HG03045 (cell line): ENCODE data around the gene CNGA3.

Experiments used
- ATAC-seq: cut with Tn5 transposase; IDR thresholded peaks from one replicate; pipeline ENCODE4 v1.9.1; 2021; ENCODE audit warnings: mild to moderate bottlenecking, moderate library complexity; ENCODE audit not compliant: unreplicated experiment

Gene CNGA3

DNA sequence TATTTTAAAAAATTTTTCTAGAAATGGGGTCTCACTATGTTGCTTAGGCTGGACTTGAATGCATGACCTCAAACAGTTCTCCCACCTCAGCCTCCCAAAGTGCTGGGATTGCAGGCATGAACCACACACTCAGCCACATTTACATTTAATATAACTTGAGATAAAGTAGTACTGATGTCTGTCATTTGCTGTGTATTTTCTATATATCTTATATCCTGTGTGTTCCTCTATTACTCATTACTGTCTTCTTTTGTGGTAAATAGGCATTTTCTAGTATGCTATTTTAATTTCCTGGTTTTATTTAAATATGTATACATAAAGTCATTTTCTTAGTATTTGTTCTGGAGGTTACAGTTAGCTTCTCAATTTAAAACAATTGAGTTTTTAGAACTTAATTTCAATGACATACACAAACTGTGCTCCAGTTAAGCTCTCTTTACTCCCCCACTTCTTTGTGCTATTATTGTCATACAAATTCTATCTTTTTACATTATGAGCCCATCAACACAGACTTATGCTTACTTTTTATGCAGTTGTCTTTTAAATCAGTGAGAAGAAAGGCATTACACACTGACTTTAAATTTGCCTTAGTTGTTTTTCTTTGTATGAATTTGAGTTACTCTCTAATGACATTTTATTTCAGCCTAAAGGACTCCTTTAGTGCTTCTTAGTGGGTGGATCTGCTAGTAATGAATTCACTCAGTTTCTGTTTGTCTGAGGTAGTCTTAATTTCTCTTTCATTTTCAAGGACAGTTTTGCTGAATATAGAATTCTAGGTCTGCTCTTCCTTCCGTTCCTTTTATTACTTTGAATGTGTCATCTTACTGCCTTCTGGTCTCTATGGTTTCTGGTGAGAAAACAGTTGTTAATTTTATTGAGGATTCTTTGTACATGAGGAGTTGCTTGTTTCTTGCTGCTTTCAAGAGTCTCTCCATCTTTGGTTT lies 92.2 kb downstream of the CNGA3 start:
- peak; percentile 68 for ATAC-seq

DNA sequence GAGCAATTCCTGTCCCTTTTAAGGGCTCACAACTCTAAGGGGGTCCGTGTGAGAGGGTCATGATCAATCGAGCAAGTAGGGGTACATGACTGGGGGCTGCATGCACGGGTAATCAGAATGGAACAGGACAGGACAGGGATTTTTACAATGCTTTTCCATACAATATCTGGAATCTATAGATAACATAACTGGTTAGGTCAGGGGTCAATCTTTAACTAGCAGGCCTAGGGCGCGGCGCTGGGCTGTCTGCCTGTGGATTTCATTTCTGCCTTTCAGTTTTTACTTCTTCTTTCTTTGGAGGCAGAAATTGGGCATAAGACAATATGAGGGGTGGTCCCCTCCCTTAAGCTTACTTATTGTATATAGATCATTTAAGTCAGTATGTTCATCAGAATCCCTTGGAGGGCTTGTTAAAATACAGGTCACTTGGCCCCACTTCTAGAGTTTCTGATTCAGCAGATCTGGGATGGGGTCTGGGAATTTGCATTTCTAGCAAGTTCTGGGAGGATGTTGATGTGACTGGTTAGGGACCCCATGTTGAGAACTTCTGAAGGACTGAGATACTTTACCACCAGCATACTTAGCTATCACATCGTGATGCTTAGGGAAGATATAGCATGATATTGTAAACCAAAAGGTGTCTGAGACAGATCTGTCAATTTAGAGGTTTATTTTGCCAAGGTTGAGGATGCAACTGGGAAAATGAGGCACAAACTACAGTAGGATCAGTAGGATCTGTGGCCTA lies 95.6 kb downstream of the CNGA3 start:
- ATAC-seq, result no peak

DNA sequence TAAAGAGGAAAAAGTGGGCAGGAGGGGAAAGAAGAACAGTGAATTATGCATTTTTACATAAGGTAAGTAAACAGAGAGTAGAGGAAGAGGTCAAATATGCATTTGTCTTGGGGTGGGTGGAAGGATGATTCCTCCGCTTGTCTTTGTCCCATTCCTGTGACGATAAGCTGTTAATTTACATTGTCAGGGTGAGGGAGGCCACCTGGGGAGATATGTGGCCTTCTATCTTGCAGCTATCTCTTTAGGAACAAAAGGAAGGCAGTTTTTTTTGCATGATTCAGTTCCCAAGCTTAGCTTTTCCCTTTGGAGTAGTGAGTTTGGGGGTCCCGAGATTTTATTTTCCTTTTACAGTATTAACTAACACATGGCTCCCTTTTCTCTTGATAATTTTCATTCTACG lies 96.2 kb downstream of the CNGA3 start:
- ATAC-seq, result no peak

DNA sequence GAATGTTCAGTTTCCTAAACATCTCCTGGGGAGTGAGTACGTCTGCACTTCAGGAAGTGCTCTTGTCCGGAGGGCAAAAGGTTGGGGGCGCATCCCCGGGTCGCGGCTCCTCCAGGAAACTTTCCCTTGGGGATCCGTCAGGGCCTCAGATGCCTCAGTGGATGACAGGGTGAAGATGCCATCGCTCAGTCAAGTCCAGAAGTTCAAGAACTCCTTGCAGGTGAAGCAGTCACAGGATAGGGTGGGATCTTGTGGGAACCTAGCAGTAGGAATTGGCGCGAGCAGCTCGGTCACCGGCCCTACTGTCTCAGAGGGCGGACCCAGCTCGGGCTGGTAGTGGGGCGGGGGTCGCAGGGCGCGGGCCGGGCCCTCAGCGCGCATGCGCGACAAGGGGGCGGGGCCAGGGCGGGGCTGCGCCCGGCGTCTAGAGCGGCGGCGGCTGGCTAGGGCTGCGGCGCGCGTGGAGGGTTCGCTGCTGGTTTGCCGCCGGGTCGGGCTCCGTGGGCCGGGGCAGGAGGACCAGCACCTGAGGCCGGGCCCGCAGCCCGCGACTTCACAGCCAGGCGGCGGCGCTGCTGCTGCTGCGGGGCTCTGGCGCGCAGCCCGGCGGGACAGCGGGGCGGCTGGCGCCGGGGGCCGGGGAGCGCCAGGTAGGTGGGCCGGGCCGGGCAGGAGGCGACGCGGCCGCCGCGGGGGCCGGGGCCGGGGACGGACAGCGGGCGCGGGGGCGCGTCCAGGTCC lies 98.3 kb downstream of the CNGA3 start, which contains the start of gene INPP4A:
TSS of gene INPP4A (plus strand) at position 423 of the 741 bp plus-strand sequence. CDS start 75,191 bp downstream, outside the sequence.
- peak; percentile 81 for ATAC-seq

DNA sequence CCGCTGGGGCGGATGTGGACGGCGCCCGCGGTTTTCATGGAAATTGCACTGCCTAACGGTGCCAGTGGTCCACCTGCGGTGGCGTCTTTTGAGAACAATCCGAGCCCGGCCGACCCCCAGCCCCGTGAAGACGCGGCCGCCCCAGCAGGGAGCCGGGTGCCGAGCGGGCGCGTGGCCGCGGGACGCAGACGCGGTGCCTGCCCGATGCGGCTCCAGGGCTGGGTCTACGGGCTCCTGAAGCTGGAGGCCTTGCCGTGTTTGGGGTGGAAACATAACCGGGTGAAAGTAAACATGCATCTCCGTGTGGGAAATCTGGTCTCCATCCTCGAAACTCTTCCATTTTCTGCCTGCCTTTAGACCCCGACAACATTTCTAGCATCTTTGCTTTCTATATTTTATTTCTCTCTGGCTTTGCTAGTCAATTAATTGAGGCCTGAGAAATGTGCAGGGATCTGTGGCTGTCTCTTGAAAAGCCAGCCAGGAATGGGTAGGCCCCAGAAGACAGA lies 99.0 kb downstream of the CNGA3 start:
- peak; percentile 44 for ATAC-seq

DNA sequence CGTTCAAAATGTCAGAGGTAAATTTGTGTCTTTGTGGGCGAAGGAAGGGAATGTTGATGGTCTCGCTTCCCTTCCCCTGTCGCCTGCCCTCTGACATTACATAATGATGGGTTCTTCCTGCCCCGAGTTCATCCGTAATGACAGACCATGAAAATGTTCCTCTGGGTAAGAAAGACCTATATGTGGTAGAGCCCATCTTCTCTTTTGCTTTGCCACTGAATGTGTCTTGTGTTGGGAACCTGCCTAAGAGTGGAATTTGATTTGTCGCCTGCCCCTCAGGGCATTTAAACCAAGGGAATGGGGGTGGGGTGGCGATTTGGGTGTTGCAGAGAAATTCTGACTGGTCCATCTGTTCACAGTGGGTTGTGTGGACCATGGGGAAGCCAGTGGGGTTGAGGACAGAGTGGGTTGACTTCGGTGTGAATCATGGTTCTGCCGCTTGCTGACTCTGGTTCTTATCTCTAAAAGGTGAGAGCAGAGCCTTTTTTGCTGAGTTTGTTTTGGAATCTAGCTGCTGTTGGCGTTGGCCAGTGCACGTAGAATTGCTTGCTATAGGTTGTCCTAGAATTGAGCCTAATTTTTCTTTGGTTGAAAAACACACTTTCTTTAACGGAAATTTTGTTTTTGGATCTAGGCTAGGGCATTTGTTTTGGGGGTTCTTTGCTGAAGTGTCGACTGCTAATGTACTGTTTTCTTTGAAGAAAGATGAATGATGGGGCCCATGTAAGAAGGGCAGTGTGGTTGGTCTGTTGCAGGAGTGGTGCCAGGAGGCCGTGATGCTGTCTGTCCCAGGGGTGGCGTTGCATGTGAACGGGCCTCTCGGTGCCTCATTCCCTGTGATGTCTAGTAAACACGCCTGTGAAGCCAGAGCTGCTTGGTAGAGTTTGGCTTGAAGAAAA lies 99.7 kb downstream of the CNGA3 start:
- no peak for ATAC-seq

DNA sequence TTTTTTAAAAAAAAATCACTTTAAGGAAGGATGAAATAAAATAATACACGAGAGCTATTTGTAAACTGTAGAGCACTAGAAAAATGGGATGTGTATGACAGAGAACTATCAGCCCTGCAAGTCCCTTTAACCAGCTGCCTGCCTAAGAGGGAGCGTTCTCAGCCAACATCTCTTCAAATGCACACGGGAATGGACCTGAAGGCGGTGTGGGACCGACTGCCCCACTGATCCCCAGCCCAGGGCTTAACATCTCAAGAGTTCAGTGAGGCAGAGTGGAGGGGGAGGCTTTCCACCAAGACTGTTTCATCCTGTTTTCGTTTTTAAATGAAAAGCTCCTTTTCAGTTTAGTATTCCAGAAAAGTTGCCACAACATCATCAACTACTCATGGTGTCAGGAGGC lies 100.6 kb downstream of the CNGA3 start:
- no peak for ATAC-seq
